HUES6 (cell line): ENCODE results near the gene ELANE.
"Not testable (repeated sequence)": the region's sequence is repeated elsewhere in the genome, so short reads cannot be mapped to it uniquely, and the experiment has no call there.

ENCODE experiments used
- H3K27ac ChIP-seq: 2 replicates; pipeline ENCODE4 v1.7.0; 2013; ENCODE audit warnings: low read depth, mild to moderate bottlenecking, low read length, inconsistent platforms
- H3K27me3 ChIP-seq: 2 replicates; pipeline ENCODE4 v1.6.1; 2013; ENCODE audit warnings: low read length; ENCODE audit not compliant: control insufficient read depth, insufficient read depth
- H3K36me3 ChIP-seq: 2 replicates; pipeline ENCODE4 v1.6.1; 2013; ENCODE audit warnings: low read length; ENCODE audit not compliant: control insufficient read depth, insufficient read depth
- H3K4me1 ChIP-seq: 2 replicates; pipeline ENCODE4 v1.6.1; 2013; ENCODE audit warnings: low read length; ENCODE audit not compliant: control insufficient read depth, insufficient read depth
- H3K4me3 ChIP-seq: 2 replicates; pipeline ENCODE4 v1.5.1; 2013; ENCODE audit warnings: low read depth, low read length
- H3K9ac ChIP-seq: one replicate; pipeline ENCODE4 v1.6.1; 2013; ENCODE audit warnings: mild to moderate bottlenecking, low read length
- H3K9me3 ChIP-seq: 2 replicates; pipeline ENCODE4 v1.6.1; 2013; ENCODE audit warnings: low read depth, low read length; ENCODE audit not compliant: control insufficient read depth, insufficient read depth

Gene ELANE

DNA sequence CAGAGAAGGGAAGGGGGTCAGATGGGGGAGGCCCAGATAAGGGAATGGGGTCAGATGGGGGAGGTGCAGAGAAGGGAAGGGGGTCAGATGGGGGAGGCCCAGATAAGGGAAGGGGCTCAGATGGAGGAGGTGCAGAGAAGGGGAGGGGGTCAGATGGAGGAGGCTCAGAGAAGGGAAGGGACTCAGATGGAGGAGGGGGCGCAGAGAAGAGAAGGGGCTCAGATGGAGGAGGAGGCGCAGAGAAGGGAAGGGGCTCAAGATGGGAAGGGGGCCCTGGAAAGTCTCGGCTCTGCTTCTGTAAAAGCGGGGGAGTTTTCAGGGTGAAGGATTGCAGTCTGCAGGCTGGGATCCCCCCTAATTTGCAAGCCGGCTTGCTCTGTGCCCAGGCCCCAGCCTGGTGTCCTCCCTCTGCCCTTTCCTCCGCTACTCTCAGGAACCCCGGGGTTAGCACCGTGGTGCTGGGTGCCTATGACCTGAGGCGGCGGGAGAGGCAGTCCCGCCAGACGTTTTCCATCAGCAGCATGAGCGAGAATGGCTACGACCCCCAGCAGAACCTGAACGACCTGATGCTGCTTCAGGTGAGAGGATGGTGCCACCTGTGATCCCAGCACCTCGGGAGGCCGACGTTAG is 22.9 kb upstream of the ELANE start:
- H3K27me3 ChIP-seq = no peaks in the 10 kb centered on the region
- no peaks in the 10 kb centered on the region for H3K36me3 ChIP-seq
- H3K9ac ChIP-seq = no peak overlapping the region
- H3K4me1 ChIP-seq = no peaks in the 10 kb centered on the region
- H3K9me3 ChIP-seq = no peaks in the 10 kb centered on the region
- H3K4me3 ChIP-seq = no peak overlapping the region
- no peak overlapping the region for H3K27ac ChIP-seq

DNA sequence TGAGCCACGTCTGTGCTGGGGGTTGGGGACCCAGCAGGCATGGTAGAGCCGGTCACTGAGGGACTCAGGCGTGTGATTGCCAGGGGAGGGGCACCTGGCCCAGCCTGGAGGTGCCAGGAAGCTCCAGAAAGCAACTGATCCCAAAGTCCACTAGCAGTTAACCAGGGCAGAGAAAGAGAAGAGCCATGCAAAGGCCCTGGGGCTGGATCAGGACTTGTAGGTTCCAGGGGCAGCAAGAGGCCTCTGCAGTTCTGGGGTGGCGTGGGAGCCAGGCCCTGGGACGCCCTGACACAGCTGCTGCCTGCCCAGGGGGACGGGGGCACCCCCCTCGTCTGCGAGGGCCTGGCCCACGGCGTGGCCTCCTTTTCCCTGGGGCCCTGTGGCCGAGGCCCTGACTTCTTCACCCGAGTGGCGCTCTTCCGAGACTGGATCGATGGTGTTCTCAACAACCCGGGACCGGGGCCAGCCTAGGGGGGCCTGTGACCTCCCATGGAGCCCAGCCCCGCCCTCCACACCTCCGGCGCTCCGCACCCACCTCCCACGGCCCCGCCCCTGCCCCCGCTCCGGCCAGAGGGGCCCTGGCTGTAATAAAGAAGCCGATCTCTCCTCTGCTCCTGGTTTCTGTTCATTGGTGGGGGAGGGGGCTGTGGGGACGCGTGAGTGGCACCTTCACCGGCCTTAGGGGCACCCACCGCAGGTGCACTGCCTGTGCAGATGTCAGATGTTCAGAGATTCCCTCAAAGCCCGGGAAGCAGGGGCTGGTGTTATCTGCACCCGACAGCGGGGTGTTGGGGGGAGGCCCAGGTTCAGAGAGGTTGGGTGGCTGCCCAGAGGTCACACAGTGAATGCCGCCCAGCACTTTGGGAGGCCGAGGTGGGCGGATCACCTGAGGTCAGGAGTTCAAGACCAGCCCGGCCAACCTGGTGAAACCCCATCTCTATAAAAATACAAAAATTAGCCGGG is 20.4 kb upstream of the ELANE start:
- H3K4me1 ChIP-seq = no peaks in the 10 kb centered on the region
- H3K36me3 ChIP-seq = no peaks in the 10 kb centered on the region
- no peak overlapping the region for H3K9ac ChIP-seq
- no peak overlapping the region for H3K4me3 ChIP-seq
- no peak overlapping the region for H3K27ac ChIP-seq
- 0 out of 2 replicates have a peak, but pooled peaks cover 2% of the 10 kb centered on the region for H3K27me3 ChIP-seq
- no peaks in the 10 kb centered on the region for H3K9me3 ChIP-seq

DNA sequence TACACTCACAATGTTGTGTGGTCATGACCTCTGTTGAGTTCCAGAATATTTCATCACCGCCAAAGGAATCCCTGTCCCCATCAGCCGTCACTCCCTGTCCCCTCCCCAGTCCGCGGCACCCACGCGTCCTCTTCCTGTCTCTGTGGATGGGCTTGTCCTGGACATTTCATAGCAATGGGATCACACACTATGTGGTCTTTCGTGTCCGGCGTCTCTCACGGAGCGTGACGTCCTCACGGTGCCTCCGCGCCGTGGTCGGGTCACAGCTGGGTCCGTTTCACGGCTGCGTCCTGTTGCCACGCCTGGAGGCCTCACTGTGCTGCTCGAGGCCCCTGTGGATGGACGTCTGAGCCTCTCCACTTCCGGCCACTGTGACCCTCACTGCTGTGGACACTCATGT is 17.9 kb upstream of the ELANE start:
- no peak overlapping the region for H3K4me3 ChIP-seq
- no peaks in the 10 kb centered on the region for H3K4me1 ChIP-seq
- H3K9me3 ChIP-seq = no peaks in the 10 kb centered on the region
- H3K36me3 ChIP-seq = no peaks in the 10 kb centered on the region
- H3K27ac ChIP-seq = no peak overlapping the region
- H3K27me3 ChIP-seq = 0 out of 2 replicates have a peak, but pooled peaks cover 2% of the 10 kb centered on the region
- H3K9ac ChIP-seq = no peak overlapping the region

DNA sequence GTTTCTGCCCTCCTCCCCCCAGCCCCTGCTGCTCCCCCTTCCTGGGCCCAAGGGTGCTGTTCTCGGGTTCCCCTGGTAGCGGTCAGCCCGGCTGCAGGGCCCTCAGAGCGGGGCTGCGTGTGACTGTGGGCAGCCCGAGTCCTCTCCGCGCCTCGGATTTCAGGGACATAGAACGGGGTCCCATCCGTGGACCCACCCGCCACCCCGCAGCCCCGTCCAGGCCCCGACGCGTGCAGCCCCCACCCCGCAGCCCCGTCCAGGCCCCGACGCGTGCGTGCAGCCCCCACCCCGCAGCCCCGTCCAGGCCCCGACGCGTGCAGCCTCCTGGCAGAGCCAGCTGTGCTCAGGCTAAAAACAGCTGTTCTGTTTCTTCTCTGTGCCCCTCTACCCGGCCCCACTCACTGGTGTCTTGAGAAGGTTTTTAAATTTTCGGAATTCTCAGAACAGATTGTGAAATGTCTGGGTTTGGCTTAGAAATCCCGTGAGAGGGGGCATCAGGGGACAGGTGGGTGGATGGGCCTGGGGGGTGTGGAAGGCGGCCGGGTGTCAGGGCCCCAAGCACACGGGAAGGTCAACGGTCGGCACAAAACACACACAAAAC is 16.8 kb upstream of the ELANE start:
- no peak overlapping the region for H3K9ac ChIP-seq
- no peak overlapping the region for H3K27ac ChIP-seq
- no peaks in the 10 kb centered on the region for H3K4me1 ChIP-seq
- H3K4me3 ChIP-seq = no peak overlapping the region
- 0 out of 2 replicates have a peak, but pooled peaks cover 2% of the 10 kb centered on the region for H3K27me3 ChIP-seq
- H3K9me3 ChIP-seq = no peaks in the 10 kb centered on the region
- no peaks in the 10 kb centered on the region for H3K36me3 ChIP-seq

DNA sequence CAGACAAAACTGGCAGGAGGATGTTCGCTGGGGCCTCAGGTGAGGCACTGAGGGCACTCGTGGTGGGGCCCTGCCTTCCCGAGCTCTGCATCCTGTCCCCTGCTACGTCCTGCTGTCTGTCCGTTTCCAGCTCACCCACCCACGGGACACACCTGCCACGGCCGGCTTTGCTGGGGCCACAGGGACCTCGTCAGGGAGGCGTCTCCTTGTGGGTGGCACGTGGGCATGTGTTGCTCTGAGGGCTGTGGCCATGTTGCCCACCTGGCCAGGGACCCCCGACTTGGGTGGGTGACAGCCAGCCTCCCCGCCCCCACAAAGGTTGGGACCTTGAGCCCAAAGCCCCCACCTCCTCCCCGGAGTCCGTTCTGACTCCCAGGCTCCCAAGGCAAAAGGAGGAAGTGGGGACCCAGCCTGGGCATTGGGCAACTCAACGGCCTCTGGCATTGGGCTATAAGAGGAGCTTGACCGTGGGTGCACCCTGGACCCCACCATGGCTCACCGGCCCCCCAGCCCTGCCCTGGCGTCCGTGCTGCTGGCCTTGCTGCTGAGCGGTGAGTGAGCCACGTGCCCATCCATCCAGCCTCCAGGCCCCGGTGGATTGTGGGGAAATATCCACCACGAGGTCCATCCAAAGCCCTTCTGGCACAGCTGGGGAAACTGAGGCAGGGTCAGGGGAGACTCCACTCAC is 11.4 kb upstream of the ELANE start, which contains the start of gene PRTN3:
Gene PRTN3, plus strand, starts transcription at position 481 of the 688 bp plus-strand sequence. Its CDS starts 10 bp downstream, at position 491.
- H3K27ac ChIP-seq = no peak within 1 kb of the TSS
- H3K4me1 ChIP-seq = no peaks in the 10 kb centered on the region
- H3K27me3 ChIP-seq = peaks cover 31% of the 10 kb centered on the region
- H3K9ac ChIP-seq = no peak within 1 kb of the TSS
- no peaks in the 10 kb centered on the region for H3K36me3 ChIP-seq
- H3K9me3 ChIP-seq = no peaks in the 10 kb centered on the region
- H3K4me3 ChIP-seq = no peak within 1 kb of the TSS

DNA sequence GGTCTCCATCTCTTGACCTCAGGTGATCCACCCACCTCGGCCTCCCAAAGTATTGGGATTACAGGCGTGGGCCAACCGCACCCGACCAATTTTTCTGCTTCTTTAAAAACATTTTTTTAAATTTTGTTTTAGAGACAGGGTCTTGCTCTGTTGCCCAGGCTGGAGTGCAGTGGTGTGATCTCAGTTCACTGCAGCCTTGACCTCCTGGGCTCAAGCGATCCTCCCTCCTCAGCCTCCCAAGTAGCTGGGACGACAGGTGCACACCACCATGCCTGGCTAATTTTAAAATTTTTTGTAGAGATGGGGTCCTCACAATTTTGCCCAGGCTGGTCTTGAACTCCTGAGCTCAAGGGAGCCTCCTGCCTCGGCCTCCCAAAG is 9.3 kb upstream of the ELANE start:
- not testable (repeated sequence) for H3K27ac ChIP-seq, H3K36me3 ChIP-seq, H3K9ac ChIP-seq, H3K9me3 ChIP-seq, H3K4me1 ChIP-seq, H3K4me3 ChIP-seq
- peaks cover 34% of the 10 kb centered on the region for H3K27me3 ChIP-seq

DNA sequence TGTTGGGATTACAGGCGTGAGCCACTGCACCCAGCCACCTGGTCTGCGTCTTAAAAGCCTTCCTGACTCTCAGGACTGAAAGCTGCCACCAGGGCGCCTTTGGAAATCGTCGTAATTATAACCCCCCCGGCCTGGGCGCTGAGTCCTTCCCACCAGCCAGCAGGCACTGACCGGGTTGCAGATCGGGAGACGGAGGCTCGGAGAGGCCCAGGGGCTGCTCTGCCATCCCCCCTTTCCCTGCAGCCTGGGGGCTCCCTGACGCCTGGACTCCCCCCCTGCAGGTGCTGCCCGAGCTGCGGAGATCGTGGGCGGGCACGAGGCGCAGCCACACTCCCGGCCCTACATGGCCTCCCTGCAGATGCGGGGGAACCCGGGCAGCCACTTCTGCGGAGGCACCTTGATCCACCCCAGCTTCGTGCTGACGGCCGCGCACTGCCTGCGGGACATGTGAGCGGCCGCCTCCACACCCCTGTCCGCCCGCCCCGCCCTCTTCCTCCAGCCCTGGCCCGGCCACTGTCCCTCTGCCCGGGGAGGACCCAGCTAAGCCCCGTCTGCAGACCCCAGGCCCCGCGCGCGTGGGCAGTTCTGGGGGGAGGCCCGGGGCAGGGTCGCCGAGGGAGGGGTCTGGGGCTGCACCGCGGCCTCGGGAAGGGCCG is 8.8 kb upstream of the ELANE start:
- Histone ChIP-seq H3K27me3 (peaks cover 34% of the 10 kb centered on the region), H3K36me3 (no peaks in the 10 kb centered on the region), H3K27ac (no peak overlapping the region), H3K4me1 (no peaks in the 10 kb centered on the region), H3K4me3 (peak overlapping the region; percentile 55), H3K9me3 (no peaks in the 10 kb centered on the region), H3K9ac (no peak overlapping the region)

DNA sequence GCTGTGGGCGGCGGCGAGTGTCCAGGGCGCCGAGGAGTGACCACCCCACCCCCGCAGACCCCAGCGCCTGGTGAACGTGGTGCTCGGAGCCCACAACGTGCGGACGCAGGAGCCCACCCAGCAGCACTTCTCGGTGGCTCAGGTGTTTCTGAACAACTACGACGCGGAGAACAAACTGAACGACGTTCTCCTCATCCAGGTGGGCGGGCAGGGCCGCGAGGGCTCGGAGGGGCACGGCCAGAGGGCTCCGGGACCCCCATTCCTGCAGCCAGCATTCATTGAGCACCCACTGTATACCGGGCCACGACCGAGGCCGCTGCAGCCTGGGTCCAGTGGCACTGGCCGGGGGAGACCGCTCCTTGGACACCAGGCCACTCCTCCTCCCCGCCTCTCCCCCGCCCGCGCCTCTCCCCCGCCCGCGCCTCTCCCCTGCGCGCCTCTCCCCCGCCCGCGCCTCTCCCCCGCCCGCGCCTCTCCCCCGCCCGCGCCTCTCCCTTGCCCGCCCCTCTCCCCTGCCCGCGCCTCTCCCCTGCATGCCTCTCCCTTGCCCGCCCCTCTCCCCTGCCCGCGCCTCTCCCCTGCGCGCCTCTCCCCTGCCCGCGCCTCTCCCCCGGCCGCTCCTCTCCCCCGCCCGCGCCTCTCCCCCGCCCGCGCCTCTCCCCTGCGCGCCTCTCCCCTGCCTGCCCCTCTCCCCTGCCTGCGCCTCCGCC is 8.1 kb upstream of the ELANE start:
- Histone ChIP-seq H3K36me3 (no peaks in the 10 kb centered on the region), H3K9ac (no peak overlapping the region), H3K4me1 (no peaks in the 10 kb centered on the region), H3K4me3 (peak overlapping the region; percentile 55), H3K9me3 (no peaks in the 10 kb centered on the region), H3K27me3 (peaks cover 34% of the 10 kb centered on the region), H3K27ac (no peak overlapping the region)

DNA sequence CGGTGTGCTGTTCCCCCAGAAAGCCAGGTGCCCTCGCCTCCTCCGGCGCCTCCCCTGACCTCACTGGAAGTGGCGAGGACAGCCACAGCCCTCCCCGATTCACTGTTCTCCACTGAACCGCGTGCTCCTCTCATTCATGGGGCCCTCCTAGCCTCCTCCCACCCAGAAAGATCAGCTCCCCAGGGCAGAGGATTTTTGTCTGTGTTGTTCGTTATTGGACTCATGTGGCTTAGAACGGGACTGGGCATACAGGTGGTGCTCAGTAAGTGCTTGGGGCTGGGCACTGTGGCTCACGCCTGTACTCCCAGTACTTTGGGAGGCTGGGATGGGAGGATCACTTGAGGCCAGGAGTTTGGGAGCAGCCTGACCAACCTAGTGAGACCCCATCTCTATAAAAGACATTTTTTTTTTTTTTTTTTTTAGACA is 7.5 kb upstream of the ELANE start:
- Histone ChIP-seq H3K27ac (no peak overlapping the region), H3K9ac (no peak overlapping the region), H3K36me3 (no peaks in the 10 kb centered on the region), H3K4me1 (no peaks in the 10 kb centered on the region), H3K4me3 (no peak overlapping the region), H3K9me3 (no peaks in the 10 kb centered on the region), H3K27me3 (peaks cover 34% of the 10 kb centered on the region)
